NCI-H187 (cell line): ENCODE measurements around the gene MUC4.
"Not testable (repeated sequence)": the region's sequence is repeated elsewhere in the genome, so short reads cannot be mapped to it uniquely, and the experiment has no call there.

ENCODE experiments used
- DNase-seq, 2 experiments: peaks; one replicate each; lab custom pipeline; 2025; lab: John Stamatoyannopoulos, UW

Gene MUC4

DNA sequence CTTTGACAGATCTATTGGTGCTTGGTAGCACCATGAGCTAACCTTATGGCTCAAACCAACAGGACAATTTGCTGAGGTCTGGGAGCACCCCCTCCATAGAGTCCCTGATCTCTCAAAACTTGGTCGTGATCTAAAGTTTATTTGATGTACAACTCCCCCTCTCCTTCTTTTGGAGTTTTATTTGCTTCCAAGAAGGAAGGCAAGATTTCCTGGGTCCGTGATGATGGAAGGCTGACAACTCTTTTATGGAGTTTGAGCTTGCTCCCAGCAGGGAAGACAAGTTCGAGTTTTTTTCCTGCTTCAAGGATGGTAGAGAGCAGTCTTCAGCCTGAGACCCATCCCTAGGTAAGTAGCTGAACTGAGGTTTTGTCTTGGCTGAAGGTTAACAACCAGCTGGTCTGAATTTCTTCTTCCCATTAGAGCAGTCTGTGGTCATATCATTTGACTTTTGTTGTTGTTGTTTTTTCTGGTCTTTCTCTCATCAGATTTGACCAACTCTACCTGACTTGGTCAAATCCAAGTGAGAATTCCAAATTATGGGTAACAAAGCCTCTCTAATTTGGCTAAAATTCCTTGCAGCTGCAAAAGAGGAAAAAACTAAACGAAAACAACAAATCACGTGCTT lies 93.8 kb downstream of the MUC4 start:
- DNase-seq = no peak

DNA sequence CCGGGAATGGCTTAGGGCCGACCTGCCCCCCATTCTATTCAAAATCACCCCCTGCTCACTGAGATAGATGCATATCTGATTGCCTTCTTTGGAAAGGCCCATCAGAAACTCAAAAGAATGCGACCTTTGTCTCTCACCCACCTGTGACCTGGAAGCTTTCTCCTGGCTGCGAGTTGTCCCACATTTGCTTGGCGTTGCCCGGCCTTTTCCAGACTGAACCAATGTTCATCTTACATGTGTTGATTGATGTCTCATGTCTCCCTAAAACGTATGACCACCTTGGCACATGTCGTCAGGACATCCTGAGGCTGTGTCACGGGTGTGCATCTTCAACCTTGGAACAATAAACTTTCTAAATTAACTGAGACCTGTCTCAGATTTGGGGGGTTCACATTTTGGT lies 94.3 kb downstream of the MUC4 start:
- no peak for DNase-seq

DNA sequence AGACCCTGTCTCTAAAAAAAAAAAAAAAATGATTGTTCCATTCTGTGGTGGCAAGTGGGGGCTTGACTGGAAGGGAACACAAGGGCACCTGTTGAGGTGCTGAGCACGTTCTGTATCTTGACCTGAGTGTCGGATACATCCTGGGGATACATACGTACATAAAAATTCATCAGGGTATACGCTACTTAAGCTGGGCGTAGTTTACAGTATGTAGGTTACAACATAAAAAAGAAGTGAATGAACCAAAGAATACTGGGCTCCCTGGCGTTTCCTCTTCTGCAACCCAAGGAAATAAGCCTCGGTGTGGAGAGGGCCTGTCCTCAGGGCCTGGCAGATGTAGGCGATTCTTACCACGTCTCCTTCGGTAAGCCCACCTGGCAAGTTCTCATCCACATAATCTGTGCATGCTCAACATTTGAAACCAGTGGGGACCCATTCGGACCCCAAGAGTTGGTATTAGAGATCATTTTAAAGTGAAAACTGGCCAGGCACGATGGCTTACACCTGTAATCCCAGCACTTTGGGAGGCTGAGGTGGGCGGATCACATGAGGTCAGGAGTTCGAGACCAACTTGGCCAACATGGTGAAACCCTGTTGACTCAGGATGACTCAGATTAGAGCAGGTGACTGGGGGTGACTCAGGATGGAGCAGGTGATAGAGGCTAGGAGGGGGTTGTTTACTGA lies 96.0 kb downstream of the MUC4 start:
- no peak for DNase-seq

DNA sequence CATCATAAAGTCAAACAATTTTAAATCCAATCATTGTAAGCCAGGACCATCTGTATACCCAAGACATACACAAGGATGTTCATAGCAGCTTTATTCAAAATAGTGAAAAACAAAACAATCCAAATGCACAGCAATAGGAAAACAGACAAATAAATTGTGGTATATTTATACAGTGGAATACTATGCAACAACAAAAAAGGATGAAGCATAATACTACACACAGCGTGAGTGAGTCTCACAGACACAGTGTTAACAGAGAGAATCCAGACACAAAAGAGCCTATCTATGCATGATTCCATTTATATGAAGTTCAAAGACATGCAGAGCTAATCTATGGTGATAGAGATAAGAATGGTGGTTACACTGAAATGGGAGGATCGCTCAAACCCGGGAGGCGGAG lies 96.6 kb downstream of the MUC4 start:
- no peak for DNase-seq

DNA sequence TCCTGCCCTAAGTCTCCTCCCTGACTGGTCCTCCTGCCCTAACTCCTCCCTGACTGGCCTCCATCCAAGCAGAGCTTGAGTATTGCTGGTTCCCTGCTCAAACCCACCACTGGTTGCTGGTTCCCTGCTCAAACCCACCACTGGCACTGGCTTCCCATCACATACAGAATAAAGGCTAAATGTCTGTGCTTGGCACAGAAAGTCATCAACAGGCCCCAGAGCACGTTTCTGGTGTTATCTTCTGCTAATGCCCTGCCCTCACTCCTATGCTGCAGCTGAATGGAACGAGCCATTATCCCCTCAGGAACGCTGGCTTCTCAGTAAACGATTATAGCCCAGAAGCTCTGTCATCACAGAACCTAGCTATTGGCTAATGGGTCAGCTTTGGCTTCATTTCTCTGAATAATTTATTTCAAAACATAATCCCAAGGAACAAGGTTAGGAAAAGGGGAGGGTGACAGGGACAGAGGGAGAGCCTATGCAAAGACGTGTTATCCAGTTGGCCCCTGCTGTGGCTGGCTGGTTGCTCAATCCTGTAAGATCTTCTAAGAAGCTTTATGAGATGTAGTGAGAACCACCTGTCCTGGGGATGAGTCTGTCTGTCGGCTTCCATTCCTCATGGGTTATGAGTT lies 97.2 kb downstream of the MUC4 start:
- DNase-seq = no peak

DNA sequence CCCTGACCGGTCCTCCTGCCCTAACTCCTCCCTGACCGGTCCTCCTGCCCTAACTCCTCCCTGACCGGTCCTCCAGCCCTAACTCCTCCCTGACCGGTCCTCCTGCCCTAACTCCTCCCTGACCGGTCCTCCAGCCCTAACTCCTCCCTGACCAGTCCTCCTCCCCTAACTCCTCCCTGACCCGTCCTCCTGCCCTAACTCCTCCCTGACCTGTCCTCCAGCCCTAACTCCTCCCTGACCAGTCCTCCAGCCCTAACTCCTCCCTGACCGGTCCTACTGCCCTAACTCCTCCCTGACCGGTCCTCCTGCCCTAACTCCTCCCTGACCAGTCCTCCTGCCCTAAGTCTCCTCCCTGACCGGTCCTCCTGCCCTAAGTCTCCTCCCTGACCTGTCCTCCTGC lies 98.6 kb downstream of the MUC4 start:
- not testable (repeated sequence) for DNase-seq

DNA sequence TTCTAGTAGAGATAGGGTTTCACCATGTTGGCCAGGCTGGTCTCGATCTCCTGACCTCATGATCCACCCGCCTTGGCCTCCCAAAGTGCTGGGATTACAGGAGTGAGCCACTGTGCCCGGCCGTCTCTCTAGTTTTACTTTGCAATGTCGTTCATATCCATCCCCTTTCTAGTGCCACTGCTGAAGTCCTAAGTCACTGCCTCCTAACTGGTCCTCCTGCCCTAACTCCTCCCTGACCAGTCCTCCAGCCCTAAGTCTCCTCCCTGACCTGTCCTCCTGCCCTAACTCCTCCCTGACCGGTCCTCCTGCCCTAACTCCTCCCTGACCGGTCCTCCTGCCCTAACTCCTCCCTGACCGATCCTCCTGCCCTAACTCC lies 99.2 kb downstream of the MUC4 start:
- not testable (repeated sequence) for DNase-seq

DNA sequence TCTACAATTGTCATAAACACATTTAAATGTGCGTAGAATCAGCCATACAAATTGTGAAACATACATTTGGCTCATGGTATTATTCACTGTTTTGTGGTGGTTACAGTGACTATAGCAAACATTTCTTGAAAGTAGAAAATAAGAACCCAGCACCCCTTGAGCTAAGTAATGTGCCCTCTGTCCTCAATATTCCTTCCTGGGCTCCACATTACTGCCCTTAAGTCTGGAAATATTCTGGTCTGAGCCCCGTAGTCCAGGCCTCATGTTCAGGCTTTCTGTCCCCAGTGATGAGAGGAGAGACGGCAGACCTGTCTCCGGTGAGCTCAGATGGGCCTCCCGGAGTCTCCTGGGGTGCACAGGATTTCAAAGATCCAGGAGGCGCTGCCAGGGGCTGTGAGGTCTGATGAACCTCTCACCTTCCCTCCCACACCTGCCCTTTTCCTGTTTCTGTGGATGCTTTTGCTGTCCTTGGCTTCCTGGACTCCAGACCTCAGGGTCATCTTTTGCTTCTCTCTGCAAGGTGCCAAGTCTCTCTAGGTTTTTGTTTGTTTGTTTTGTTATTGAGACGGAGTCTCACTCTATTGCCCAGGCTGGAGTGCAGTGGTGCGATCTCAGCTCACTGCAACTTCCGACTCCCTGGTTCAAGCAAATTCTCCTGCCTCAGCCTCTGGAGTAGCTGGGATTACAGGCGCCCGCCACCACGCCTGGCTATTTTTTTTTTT lies 99.8 kb downstream of the MUC4 start:
- no peak for DNase-seq

DNA sequence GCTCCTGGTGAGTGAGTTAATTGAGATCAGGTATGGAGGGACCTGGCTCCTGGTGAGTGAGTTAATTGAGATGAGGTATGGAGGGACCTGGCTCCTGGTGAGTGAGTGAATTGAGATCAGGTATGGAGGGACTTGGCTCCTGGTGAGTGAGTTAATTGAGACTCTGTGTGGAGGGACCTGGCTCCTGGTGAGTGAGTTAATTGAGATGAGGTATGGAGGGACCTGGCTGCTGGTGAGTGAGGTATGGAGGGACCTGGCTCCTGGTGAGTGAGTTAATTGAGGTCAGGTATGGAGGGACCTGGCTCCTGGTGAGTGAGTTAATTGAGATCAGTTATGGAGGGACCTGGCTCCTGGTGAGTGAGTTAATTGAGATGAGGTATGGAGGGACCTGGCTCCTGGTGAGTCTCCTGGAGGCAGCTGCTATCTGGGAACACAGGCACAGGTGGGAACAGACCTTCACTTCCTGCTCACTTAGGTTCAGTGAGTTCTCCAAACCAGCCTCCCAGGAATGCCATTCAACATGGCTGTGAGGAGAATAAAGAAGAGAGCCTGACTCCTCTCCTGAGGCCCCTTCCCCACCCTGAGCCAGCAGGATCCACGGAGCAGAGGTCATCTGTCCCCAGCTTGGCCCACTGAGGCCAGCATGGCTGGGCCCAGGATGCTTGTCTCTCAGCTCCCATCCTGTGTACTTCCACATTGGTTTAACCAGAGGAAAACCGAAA lies 100.5 kb downstream of the MUC4 start:
- DNase-seq = not testable (repeated sequence)

DNA sequence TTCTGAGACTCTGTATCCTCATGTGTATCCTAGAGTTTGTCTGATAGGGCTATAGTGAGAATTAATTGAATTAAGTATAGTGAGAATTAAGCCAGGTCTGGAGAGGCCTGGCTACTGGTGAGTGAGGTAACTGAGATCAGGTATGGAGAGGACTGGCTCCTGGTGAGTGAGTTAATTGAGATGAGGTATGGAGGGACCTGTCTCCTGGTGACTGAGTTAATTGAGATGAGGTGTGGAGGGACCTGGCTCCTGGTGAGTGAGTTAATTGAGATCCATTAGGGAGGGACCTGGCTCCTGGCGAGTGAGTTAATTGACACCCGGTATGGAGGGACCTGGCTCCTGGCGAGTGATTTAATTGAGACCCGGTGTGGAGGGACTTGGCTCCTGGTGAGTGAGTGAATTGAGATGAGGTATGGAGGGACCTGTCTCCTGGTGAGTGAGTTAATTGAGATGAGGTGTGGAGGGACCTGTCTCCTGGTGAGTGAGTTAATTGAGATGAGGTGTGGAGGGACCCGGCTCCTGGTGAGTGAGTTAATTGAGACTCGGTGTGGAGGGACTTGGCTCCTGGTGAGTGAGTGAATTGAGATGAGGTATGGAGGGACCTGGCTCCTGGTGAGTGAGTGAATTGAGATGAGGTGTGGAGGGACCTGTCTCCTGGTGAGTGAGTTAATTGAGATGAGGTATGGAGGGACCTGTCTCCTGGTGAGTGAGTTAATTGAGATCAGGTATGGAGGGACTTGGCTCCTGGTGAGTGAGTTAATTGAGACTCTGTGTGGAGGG lies 101.4 kb downstream of the MUC4 start:
- not testable (repeated sequence) for DNase-seq

DNA sequence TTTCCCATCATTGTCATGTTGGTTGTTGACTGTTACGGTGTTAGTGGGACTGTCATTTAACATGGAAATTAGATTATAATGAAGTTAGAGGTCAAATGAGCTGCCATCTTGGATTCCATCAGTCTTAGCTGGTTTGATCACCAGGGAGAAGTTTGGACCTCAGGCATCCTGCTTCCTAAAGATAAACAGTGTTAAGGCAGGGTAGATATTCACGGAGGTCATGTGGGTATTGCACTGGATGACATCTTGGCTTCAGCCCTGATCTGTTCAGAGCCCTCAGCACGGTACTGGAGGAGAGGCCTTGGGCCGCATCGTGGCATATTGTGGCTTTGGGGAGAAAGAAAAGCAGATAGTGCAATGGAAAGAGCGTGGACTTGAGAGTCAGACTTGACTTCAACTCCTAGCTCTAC lies 102.0 kb downstream of the MUC4 start:
- no peak for DNase-seq

DNA sequence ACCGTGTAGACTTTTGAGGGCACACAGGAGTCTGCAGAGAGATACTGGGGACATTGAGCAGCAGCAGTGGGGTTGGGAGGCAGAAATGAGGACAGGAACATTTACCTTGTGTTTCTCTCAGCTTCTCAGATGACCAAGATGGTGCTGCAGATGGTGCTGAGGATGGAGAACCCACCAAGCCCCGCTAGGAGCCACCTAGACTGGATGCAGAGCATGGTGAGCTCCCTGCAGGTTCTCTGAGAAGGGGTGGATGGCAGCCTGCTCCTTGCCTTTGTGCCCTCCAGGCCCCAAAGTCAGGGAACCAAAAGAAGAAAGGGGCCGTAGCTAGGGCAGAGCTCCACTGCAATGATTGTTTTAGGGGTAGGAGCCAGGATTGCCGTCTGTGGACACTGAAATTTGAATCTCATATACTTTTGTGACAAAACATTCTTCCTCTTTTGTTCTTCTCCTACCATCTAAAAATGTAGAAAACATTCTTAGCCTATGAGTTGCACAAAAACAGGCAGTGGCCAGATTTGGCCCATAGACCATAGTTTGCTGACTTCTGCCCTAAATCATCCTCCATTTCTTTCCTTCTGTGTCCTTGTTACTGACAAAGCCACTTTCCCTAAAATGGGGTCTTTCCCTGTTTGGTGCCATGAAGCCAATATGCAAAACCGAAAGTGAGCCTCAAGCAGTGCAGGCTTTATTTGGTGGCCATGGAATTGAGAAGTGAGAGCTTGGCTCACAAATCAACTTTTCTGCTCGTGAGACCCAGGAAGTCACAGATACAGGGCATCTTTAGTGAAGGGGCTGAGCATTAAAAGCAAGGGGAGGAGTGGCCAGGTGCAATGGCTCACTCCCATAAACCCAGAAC lies 102.9 kb downstream of the MUC4 start:
- DNase-seq = no peak

DNA sequence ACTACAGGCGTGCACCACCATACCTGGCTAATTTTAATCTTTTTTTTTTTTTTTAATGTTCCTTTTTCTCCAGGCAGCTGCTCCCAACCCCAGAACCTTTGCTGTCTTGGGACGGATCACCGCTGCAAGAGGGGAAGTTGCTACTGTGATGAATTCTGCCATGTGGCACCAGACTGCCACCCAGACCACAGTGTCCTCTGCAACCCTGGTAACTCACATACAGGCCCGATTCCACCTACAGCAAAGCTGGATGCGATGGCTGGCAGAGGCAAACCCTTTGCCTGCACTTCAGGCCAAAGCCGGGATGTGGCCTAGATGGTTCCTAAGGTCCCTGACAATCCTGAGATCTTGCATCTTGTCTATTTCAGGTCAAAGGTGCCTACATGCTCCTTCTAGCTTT lies 103.7 kb downstream of the MUC4 start:
- no peak for DNase-seq

DNA sequence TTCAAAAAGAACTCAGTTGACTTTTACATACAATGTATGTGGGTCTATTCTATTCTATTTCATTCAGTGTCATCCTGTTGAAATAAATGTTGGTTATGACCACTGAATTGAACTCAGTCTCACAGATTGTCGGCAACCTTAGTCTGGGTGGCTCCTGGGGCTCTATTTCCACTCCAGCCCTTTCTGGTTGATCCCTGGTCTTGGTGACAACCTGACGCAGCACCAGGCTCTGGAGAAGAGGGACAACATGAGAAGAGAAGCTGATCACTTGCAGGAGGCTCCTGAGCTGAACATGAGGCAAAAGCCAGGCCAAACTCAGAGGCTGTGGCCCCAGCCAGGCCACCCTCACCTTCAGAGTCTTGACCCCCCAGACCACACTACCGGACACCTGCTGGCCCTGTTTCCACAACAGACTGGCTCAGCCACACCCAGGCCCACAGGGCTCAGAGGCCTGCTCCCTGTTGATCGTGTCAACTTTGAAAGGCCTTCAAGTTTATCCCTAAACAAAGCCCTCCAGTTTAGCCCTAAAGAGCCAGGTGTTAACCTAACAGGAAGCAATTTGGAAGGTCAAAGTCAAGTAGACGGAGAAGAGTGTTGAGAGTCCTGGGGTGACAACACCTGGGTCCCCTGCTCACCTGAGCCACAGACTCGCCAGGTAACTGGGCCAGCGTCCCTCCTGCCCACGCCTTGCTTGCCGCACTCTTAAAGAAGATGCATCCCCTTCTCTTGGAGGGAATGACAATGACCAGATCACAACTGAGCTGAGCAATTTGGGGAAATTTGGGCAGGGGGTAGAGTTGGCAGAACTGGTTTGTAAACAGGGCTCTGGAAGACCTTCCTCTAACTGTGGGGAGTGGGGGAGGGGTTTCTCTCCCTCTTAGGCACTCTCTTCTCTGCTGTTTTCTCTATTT lies 106.4 kb downstream of the MUC4 start:
- no peak for DNase-seq

DNA sequence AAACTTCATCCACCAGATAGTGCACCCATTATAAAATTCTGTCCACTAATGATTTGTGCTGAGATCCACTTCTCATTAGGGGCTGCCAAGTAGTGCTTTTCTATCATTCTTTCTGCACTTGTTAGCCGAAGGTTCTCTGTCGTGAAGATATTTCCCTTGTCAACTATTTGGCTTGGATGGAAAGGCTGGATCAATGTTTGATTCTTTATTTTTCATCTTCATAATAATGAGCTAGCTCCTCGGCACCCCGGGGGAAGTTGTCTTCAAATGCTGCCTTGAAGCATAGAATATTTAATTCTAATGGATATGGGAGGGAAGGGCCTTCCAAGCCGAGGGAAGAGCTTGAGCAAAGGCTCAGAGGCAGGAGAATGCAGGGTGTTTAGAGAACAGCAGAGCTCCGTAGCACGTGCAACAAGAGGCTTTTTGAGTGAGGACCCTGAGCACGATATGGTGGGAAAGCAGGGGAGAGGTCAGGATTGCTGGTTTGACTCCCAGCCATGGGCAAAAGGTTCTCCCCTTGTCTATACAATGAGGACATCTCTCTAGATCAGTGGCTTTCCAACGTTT lies 107.2 kb downstream of the MUC4 start:
- DNase-seq = no peak

DNA sequence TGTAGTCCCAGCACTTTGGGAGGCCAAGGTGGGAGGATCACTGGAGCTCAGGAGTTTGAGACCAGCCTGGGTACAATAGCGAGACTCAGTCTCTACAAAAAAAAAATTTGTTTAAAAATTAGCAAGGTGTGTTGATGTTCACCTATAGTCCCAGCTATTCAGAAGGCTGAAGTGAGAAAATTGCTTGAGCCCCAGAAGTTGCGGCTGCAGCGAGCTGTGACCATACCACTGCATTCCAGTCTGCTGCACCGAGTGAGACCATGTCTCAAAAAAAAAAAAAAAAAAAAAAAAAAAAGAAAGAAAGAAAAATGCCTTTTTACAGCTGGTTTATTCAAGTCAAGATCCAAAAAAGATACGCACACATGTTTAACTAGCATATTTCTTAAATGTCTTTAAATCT lies 108.0 kb downstream of the MUC4 start:
- DNase-seq = no peak

DNA sequence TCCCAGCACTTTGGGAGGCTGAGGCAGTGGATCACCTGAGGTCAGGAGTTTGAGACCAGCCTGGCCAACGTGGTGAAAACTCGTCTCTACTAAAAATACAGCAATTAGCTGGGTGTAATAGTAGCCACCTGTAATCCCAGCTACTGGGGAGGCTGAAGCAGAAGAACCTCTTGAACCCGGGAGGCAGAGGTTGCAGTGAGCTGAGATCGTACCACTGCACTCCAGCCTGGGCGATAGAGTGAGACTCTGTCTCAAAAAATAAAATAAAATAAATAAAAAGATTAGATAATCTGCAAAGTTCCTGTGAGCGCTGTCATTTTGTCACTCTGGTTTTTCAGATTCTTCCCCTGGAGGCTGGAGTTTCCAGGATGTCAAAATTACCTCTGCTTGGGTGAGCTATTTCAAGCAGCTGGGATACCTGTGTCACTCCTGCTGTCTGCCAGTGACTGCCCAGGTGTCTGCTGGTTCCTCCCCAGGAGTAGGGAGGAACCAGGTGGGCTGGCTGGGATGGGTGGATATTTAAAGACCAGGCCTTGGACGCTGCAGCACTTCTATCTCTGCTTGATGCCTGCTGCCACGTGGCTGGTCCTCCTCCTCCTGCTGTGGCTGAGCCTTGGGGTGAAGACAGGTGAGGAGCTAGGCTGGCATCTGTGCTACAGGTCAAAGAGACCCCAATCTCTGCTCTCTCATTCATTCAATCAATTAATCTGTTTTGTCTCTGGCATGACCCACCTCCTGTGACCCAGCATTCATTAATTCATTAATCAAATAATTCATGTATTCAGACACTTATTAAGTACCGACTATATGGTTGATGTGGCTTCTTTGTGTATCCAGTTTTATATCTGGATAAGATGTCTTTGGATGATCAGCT lies 110.5 kb downstream of the MUC4 start:
- DNase-seq = no peak

DNA sequence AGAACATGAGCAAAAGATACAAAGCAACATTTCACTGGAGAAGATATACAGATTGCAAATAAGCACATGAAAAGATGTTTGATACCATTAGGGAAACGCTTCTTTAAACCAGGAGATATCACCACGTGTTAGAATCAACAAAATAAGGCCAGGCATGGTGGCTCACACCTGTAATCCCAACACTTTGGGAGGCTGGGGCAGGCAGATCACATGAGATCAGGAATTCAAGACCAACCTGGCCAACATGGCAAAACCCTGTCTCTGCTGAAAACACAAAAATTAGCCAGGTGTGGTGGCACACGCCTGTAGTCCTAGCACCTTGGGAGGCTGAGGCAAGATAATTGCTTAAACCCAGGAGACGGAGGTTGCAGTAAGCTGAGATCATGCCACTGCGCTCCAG lies 111.4 kb downstream of the MUC4 start:
- no peak for DNase-seq
